Thyroid gland (tissue), 4 donors: ENCODE data around the gene CHCHD6.

Experiments
- CTCF ChIP-seq, 6 experiments: fragments of 200-600 bp in 3 of 6; fragments of 450-650 bp in 3 of 6; sonication (generic) in 3 of 6; IDR thresholded peaks; one replicate each; pipeline ENCODE4 v1.5.1; 2016 to 2019; ENCODE audit warnings: antibody characterized with exemption in 6 of 6, mild to moderate bottlenecking in 2 of 6, inconsistent platforms in 1 of 6, moderate library complexity in 1 of 6
- POLR2A ChIP-seq, 2 donors: fragments of 450-650 bp; IDR thresholded peaks; one replicate each; pipeline ENCODE4 v1.6.1; 2017; ENCODE audit warnings: antibody characterized with exemption in 2 of 2, mild to moderate bottlenecking in 2 of 2, moderate library complexity in 1 of 2

- TF ChIP-seq CTCF (IDR thresholded peaks at IDR 0.05): no peak
- no peak for TF ChIP-seq POLR2A (IDR thresholded peaks at IDR 0.05)
Observed at GRCh38 chr3:127000119-127000518, 296.1 kb downstream of the CHCHD6 start.
